ENCODE measurements around the gene THAP6.
A peak's percentile ranks its signal among the peaks of the same experiment; 100 is the strongest.
"Not testable (repeated sequence)": the region's sequence is repeated elsewhere in the genome, so short reads cannot be mapped to it uniquely, and the experiment has no call there.

THAP6 gene

GRCh38 chr4:75514131-75514948 lies at the start of gene THAP6, which contains the start of gene RCHY1:
Gene THAP6, plus strand, starts transcription at chr4:75514473. Its CDS starts 980 bp downstream, at chr4:75515453.
Gene RCHY1, minus strand, starts transcription at chr4:75514403. Its CDS starts 117 bp downstream, at chr4:75514286.
- peak; percentile 80 to 84 for DNase-seq (ENCODE audit: low read depth in 2 of 2)

GRCh38 chr4:75469896-75470295 lies 44.4 kb upstream of the THAP6 start:
- DNase-seq (ENCODE audit: low read depth in 2 of 2) = no peak

DNA sequence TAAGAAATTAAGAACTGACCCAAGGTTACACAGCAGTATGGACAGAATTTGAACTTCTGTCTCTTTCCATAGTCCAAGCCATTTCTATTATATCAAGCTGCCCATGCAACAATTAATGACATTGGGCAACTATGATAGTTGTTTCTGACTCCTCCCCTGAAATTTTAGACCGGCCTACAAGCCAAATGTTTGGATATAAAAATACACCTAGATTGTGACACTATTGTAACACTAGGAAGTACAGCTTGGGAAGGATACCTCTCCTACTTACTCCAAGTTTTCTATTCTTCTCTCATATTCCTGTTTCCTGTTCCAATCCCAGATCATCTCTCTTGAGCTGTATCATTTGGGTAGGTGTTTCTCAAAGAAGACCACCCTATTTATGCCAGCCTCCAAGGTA lies 43.5 kb upstream of the THAP6 start:
- DNase-seq (ENCODE audit: low read depth in 2 of 2) = no peak

DNA sequence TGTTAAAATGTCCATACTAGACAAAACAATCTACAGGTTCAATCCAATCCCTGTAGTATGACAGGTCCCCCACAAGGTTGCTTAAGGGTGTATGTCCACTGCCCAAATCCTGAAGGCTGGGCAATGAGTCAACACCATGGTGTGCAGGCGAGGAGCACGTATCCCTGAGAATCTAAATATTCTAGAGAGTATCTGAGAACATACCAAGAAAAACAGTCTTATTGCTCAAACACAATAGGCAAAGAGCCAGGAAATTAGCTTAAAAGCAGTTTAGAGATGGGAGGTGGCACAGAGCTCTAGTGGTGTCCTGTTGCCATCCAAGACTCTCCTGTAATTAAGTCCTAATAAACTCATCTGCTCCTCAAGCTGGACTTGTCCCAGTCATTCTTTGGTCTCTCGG lies 37.1 kb upstream of the THAP6 start:
- no peak for DNase-seq (ENCODE audit: low read depth in 2 of 2)

- DNase-seq (ENCODE audit: low read depth in 2 of 2) = no peak
Observed at GRCh38 chr4:75484190-75484589, 30.1 kb upstream of the THAP6 start.

DNA sequence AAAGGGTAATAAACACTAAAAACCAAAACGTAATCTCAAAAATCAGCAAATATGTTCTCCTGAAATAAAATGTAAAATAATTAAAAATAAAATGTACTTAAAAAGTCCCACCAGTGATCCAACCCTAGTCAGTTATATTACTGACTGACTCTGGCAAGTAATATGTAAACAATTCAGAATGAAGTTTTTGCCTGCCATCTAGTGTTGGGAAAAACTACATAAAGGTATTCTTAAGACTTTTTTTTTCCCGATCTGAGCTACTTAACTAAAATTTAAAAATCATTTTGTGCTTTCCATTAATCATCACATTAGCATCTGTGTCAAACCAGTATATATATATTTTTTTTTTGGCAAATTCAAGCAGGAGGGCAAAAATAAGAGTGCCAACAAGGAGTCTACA lies 24.1 kb upstream of the THAP6 start:
- no peak for DNase-seq (ENCODE audit: low read depth in 2 of 2)

DNA sequence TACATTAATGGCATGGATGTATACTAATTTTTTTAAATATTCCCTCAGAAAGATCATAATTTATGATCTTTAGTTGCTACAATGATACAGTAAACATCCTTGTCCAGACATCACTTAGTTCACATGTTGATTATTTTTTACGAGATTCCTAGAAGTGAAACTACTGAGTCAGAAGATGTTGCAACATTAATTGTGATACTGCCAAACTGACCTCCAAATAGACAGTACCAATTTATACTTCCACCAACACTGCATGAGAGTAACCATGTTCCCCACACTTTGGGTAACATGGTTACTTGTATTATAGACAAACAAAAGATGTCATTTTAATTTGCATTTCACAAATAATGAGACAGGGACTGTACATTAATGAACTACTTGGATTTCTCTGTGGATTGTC lies 19.7 kb upstream of the THAP6 start:
- no peak for DNase-seq (ENCODE audit: low read depth in 2 of 2)

DNA sequence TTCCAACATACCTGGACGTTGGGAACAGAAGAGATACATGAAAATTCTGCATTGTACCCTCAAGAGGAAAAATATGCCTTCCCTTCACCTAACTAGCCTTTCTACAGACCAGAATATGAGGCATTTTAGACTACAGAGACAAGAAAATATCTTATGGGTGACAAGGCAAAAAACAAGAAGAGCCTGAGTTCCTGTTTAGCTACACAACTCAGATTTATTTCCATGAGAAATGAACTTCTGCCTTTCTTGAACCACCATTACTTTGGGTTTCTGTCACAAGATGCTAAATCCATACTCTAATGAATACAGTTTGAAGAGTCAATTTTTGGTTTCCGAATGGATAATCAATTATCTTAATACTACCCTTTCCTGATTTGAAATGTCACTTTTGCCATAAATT lies 18.8 kb upstream of the THAP6 start:
- DNase-seq (ENCODE audit: low read depth in 2 of 2) = no peak

DNA sequence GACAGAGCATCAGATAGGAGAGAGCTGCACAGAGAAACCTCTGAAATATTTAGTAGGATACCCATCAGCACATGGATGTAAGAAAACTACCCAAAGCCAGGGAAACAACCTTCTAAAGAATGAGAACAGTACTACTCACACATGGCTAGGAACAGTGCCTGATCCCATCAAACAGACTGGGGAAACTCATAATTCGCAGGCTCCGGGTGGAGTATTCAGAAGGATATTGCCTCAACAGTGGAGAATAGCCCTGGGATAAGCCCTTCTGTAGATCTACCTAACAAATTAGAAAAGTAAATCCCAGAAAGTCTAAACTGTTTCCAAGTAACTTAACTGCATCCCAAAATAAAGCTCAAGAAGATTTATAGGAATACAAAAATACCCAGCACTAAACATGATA lies 17.9 kb upstream of the THAP6 start:
- no peak for DNase-seq (ENCODE audit: low read depth in 2 of 2)

DNA sequence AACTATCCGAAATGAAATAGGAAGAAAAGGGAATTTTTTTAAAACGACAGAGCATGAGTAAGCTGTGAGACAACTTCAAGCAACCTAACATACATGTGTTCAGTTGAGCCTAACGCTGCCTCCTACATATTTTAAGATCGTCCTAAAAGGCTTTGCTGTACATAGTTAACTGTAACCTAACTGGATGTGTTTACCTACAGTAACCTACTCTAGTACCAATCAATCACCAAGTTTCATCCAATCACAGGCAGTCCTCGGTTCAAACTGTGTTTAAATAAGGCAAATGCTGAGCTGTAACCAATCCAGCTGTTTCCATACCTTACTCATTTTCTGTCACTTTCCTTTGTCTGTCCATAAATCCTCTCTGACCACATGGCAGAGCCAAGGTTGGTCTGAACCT lies 17.1 kb upstream of the THAP6 start:
- DNase-seq (ENCODE audit: low read depth in 2 of 2) = no peak

DNA sequence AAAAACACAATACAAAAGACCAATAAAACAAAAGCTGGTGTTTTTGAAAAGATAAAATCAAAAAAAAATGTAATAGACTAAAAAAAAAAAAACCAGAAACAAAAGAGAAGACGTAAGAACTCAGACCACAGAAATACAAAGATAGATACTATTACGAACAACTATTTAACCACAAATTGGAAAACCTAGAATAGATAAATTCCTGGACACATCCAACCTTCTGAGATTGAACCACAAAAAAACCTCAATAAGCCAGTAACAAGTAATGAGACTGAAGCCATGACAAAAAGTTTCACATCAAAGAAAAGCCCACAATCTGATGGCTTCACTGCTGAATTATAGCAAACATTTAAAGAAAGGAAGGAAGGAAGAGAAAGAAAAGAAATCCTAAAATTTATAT lies 16.2 kb upstream of the THAP6 start:
- DNase-seq (ENCODE audit: low read depth in 2 of 2) = no peak

GRCh38 chr4:75499900-75500299 lies 14.4 kb upstream of the THAP6 start:
- no peak for DNase-seq (ENCODE audit: low read depth in 2 of 2)

DNA sequence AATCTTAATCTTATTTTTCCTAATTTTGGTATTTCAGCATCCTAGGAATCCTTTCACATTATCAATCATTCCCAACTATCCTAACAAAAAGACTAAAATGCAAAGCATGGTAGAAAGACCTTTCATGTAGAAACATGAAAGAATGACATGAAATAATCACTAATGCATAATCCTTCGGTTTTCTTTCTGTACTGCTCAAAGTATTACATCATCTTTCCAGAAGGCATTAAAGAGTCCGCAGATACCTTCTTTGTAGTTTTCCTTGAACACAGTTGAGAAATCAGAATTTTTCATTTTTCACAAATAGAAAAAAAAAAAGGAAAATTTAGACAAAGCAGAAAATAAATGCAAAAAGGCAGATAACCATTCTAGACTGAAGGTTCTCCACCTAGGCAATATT lies 11.6 kb upstream of the THAP6 start:
- DNase-seq (ENCODE audit: low read depth in 2 of 2) = no peak

GRCh38 chr4:75505630-75506029 lies 8.6 kb upstream of the THAP6 start:
- DNase-seq (ENCODE audit: low read depth in 2 of 2) = no peak

DNA sequence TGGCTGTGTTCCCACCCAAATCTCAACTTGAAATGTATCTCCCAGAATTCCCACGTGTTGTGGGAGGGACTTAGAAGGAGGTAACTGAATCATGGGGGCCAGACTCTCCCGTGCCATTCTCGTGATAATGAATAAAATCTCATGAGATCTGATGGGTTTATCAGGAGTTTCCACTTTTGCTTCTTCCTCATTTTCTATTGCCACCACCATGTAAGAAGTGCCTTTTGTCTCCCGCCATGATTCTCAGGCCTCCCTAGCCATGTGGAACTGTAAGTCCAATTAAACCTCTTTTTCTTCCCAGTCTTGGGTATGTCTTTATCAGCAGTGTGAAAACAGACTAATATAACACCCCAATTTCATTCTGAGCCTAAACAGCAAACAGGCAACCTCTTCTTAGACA lies 4.7 kb upstream of the THAP6 start:
- DNase-seq (ENCODE audit: low read depth in 2 of 2) = not testable (repeated sequence)

GRCh38 chr4:75511841-75512240 lies 2.4 kb upstream of the THAP6 start:
- DNase-seq (ENCODE audit: low read depth in 2 of 2) = no peak

GRCh38 chr4:75512386-75513211 lies 1.7 kb upstream of the THAP6 start:
- DNase-seq (ENCODE audit: low read depth in 2 of 2) = no peak

DNA sequence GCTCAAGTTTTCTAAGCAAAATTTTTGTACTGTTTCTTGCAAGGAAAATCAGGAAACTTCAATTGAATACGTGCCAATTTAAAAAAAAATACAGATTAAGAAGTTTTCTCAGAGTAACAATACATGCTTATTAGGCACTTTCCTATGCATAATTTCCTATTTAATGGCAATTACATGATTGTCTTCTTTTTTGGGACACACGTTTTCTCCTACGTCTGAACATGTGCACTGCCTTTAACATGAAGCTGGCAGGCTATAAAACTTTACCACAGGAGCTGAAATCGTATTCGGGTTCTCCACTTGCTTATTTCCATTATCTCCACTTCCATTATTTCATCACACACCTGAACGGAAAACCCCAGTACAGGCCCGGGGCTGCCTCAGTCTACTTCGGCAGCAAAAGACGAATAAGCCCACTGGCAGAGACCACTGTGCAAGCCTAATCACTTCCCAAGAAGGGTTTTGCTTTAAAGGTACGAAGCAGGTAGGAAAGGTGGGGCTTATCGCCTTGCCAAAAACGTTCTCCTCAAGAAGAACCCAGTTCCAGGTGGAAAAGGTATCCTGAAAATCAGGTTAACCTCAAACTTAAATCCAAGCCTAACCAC lies 645 bp upstream of the THAP6 start:
- DNase-seq (ENCODE audit: low read depth in 2 of 2) = no peak

- no peak for DNase-seq (ENCODE audit: low read depth in 2 of 2)
Observed at GRCh38 chr4:75514949-75515612, 808 bp downstream of the THAP6 start.

GRCh38 chr4:75516144-75516543 lies 1.9 kb downstream of the THAP6 start:
- no peak for DNase-seq (ENCODE audit: low read depth in 2 of 2)

DNA sequence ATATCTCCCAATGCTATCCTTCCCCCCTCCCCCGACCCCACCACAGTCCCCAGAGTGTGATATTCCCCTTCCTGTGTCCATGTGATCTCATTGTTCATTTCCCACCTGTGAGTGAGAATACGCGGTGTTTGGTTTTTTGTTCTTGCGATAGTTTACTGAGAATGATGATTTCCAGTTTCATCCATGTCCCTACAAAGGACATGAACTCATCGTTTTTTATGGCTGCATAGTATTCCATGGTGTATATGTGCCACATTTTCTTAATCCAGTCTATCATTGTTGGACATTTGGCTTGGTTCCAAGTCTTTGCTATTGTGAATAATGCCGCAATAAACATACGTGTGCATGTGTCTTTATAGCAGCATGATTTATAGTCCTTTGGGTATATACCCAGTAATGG lies 5.2 kb downstream of the THAP6 start:
- not testable (repeated sequence) for DNase-seq (ENCODE audit: low read depth in 2 of 2)

GRCh38 chr4:75525086-75525485 lies 10.8 kb downstream of the THAP6 start:
- no peak for DNase-seq (ENCODE audit: low read depth in 2 of 2)

All from activated CD8-positive, alpha-beta memory T cell treated with anti-CD3 and anti-CD28 coated beads for 4 hours (primary cell).